K562 (cell line): ENCODE results near the gene ZACN. TPM values are rescaled to one million over a fixed set of nuclear protein-coding genes. Genes with fewer than 3 reads are reported as not detected.

Experiments used
- CHD2 ChIP-seq: IDR thresholded peaks from 2 replicates; pipeline ENCODE4 v1.6.1; 2011; ENCODE audit warnings: low read depth, low read length
- DIDO1 ChIP-seq: fragments of 450-650 bp; IDR thresholded peaks from 2 replicates; pipeline ENCODE4 v1.6.1; 2016; ENCODE audit warnings: low read depth, missing biosample characterization, missing genetic modification characterization
- ZFX ChIP-seq: sonication (generic); formaldehyde crosslinking; IDR thresholded peaks from 2 replicates; pipeline ENCODE4 v1.8.0; 2022; ENCODE audit warnings: mild to moderate bottlenecking, missing genetic modification reagents, moderate library complexity
- ZNF695 ChIP-seq: fragments of 450-650 bp; formaldehyde crosslinking; IDR thresholded peaks from 2 replicates; pipeline ENCODE4 v1.4.0; 2020; ENCODE audit warnings: mild to moderate bottlenecking, moderate library complexity
- polyA plus RNA-seq, 8 experiments: library from polyadenylated mRNA; depleted of rRNA in 4 of 8; stranded (reverse) in 5 of 8; unstranded in 3 of 8; fragments of >200 nt; fragmentation: Nextera tagmentation in 2 of 8; fragmentation: Illumina TruSeq in 1 of 8; extraction: Ambion mirVana in 2 of 8; extraction: Trizol in 1 of 8; gene quantifications; 2 replicates each; pipeline versions ENCODE4 v1.2.1 to v1.2.3, GENCODE V29; 2011 to 2014; ENCODE audit warnings: inconsistent platforms in 1 of 8, missing spikeins in 1 of 8
- total RNA-seq, 7 experiments: library from RNA; depleted of rRNA in 6 of 7; stranded (reverse); fragments of >200 nt in 6 of 7; fragmentation: Illumina TruSeq in 2 of 7; extraction: Trizol in 2 of 7; gene quantifications; 2 replicates each; pipeline versions ENCODE4 v1.2.1 to v1.2.3, GENCODE V29; 2011 to 2021; ENCODE audit warnings: low replicate concordance in 1 of 7
- TF ChIP-seq, protein P1 (sequence below), 3 experiments: fragments of 200-800 bp in 1 of 3; sonication (Bioruptor generic) in 1 of 3; sonication (generic) in 1 of 3; formaldehyde crosslinking in 1 of 3; IDR thresholded peaks; 2 replicates each; pipeline versions ENCODE4 v1.6.1 to v1.8.0; 2016 to 2022; ENCODE audit warnings: mild to moderate bottlenecking in 2 of 3, missing compliant biosample characterization in 2 of 3, missing genetic modification characterization in 2 of 3, missing genetic modification reagents in 1 of 3
- TF ChIP-seq, protein P2 (sequence below), 2 experiments: fragments of 450-650 bp; IDR thresholded peaks; 2 replicates each; pipeline ENCODE4 v1.6.1; 2016
- TF ChIP-seq, protein P3 (sequence below): fragments of 250-450 bp; sonication (Bioruptor Pico); IDR thresholded peaks from 2 replicates; pipeline ENCODE4 v1.5.0; 2021

The ZACN gene
- total and polyA plus RNA-seq, 9 of the 15 experiments (the other 6 are each of a cell fraction or from before 2014, with no cell fraction given): 0.07 TPM; not detected in 8

GRCh38 chr17:76088868-76089576, 10.0 kb downstream of the ZACN start (continued):
- TF ChIP-seq, protein P1, sequence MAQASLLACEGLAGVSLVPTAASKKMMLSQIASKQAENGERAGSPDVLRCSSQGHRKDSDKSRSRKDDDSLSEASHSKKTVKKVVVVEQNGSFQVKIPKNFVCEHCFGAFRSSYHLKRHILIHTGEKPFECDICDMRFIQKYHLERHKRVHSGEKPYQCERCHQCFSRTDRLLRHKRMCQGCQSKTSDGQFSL (CRISPR knock-in tag; IDR thresholded peaks at IDR 0.05): no peak
- TF ChIP-seq, protein P1 (tag; IDR thresholded peaks at IDR 0.05): no peak
- TF ChIP-seq CHD2 (no peak), ZFX (CRISPR knock-in tag) (no peak), DIDO1 (tag) (no peak), ZNF695 (CRISPR knock-in tag) (no peak)
- TF ChIP-seq, protein P2, sequence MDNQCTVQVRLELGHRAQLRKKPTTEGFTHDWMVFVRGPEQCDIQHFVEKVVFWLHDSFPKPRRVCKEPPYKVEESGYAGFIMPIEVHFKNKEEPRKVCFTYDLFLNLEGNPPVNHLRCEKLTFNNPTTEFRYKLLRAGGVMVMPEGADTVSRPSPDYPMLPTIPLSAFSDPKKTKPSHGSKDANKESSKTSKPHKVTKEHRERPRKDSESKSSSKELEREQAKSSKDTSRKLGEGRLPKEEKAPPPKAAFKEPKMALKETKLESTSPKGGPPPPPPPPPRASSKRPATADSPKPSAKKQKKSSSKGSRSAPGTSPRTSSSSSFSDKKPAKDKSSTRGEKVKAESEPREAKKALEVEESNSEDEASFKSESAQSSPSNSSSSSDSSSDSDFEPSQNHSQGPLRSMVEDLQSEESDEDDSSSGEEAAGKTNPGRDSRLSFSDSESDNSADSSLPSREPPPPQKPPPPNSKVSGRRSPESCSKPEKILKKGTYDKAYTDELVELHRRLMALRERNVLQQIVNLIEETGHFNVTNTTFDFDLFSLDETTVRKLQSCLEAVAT (IDR thresholded peaks at IDR 0.05): no peak
- TF ChIP-seq, protein P3, sequence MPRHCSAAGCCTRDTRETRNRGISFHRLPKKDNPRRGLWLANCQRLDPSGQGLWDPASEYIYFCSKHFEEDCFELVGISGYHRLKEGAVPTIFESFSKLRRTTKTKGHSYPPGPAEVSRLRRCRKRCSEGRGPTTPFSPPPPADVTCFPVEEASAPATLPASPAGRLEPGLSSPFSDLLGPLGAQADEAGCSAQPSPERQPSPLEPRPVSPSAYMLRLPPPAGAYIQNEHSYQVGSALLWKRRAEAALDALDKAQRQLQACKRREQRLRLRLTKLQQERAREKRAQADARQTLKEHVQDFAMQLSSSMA (CRISPR knock-in tag): no peak
